GM19455 (cell line): ENCODE measurements around the gene RNF220.

Source experiments
- ATAC-seq: cut with Tn5 transposase; IDR thresholded peaks from one replicate; pipeline ENCODE4 v1.9.1; 2021; ENCODE audit not compliant: unreplicated experiment

RNF220 gene

GRCh38 chr1:44425341-44426082 lies 20.5 kb downstream of the RNF220 start:
- ATAC-seq: no peak

- no peak for ATAC-seq
These were observed 26.8 kb downstream of the RNF220 start for GRCh38 chr1:44431861-44432260.

DNA sequence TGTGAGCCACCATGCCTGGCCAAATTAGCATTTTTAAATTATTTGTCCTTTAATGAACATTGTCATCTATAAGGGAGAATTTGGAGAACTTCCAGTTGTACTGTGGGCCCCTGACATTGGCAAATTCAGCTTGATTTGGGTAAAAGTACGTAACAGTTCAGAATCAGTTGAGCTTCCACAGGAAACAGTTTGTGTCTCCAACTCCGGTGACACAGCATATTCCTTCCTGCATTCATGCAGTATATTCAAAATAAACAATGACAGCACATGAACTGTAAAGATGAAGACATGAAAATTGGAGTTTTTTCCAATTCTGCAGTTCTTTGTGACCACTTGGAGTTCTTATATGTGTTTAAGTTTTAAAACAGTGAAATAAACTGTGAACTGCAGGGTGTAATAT lies 28.2 kb downstream of the RNF220 start:
- no peak for ATAC-seq

- ATAC-seq: no peak
These were observed 31.5 kb downstream of the RNF220 start for GRCh38 chr1:44436401-44437106.

- no peak for ATAC-seq
These were observed 32.2 kb downstream of the RNF220 start for GRCh38 chr1:44437107-44437716.

DNA sequence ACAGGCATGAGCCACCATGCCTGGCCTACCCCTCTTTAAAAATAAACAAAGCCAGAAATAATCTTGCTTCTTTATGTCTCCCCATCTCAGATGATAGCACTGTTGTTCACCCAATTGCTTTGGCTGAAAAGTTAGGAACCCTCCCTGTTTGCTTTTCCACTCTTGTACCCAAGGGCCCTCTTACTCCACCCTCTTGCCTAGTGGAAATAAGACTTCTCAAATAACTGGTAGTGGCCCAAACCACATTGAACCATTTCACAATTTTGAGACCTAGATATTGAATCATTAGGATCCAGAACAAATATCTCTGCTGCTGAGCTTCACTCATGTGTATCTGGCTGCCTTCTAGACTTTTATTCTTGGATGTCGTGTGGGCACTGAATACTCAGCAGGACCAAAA lies 37.7 kb downstream of the RNF220 start:
- ATAC-seq: no peak

DNA sequence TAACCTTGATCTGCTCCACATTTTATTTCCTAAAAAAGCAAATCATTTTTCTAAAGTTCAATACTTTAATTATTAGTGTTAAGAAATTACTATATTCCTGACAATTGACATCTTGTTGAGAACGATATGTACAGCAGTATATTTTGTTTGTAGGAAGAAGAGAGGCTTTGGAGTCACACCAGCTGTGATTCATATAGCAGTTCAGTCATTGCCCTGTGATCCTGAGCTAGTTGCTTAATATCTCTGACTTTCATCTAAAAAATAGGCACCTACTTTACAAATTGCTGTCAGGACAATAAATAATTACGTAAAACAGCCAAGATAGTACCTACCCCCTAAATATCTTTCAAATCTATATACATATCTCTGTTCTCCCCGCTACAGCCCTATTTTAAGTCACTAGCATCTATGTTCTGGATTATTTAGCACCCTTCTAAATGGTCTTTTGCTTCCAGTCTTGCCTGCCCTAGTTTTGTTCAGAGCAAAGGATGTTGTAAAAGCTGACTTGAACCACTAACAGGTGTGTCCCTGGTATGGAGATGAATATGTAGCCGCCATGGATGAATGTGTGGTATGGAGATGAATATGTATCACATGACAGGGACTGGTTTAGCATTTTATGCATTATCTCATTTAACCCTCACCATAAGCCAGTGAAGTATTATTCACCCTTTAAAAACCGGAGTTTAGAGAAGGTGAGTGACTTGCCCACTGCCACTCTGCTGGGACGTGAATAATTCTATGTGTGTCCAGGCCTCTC lies 42.2 kb downstream of the RNF220 start:
- no peak for ATAC-seq

- no peak for ATAC-seq
These were observed 48.8 kb downstream of the RNF220 start for GRCh38 chr1:44453798-44454349.

- no peak for ATAC-seq
These were observed 49.6 kb downstream of the RNF220 start for GRCh38 chr1:44454704-44455103.

DNA sequence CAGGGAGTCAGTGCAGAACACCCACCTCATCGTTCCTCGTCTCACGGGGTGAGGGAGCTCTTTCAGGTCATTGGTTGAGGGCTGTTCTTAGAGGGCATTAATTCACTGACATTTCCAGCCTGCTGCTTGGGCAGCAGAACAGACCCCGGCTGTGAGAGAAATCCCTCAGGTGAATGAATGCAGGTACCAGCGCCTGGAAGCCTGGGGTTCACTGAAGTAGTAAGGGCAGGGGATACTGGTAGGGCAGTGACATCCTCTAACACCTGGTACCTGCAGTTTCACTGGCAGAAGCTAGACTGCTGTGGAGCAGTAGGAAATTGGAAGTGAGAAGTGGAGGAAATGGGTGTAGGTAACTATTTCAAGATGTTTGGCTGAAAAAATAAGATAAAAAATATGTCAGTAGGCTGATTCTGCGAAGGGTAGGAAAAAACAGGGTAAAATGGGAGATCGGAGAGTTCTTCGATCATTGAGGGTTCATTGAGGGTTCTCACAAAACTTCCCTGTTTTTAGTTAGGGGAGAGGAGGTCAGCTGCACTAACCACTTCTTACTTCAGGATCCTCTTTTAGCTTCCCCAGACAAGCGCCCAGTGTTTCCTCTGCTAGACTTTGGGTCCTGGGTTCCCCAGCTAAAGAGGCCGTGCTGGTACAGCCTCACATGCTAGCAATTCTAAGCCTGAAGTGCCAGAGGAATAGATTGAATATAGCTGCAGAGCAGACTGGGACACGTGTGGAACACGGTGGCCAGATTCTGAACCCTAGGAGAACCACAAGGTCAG lies 55.2 kb downstream of the RNF220 start:
- ATAC-seq: no peak

DNA sequence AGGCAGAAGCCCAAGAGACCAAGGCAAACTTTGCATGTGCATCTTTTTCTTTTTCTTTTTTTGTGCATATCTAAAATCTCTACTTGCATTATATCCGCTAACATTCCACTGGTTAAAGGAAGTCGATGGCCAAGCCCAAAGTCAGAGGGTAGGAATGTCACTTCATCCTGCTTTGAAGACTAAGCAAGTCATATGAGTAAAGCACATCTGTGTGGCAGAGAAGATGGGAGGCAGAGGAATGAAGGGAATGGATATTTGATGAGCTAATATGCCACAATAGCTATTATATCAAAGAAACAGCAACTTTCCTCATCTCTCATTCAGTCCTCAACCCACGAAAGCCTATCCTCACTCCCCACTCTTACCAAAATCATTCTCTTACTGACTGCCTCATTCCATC lies 59.3 kb downstream of the RNF220 start:
- ATAC-seq: no peak

- ATAC-seq: no peak
These were observed 62.5 kb downstream of the RNF220 start for GRCh38 chr1:44467566-44467965.

GRCh38 chr1:44471911-44472453 lies 66.9 kb downstream of the RNF220 start:
- ATAC-seq: no peak

GRCh38 chr1:44472620-44473525 lies 67.8 kb downstream of the RNF220 start:
- no peak for ATAC-seq

- no peak for ATAC-seq
These were observed 71.8 kb downstream of the RNF220 start for GRCh38 chr1:44476891-44477290.

- no peak for ATAC-seq
These were observed 76.6 kb downstream of the RNF220 start for GRCh38 chr1:44481701-44482100.

DNA sequence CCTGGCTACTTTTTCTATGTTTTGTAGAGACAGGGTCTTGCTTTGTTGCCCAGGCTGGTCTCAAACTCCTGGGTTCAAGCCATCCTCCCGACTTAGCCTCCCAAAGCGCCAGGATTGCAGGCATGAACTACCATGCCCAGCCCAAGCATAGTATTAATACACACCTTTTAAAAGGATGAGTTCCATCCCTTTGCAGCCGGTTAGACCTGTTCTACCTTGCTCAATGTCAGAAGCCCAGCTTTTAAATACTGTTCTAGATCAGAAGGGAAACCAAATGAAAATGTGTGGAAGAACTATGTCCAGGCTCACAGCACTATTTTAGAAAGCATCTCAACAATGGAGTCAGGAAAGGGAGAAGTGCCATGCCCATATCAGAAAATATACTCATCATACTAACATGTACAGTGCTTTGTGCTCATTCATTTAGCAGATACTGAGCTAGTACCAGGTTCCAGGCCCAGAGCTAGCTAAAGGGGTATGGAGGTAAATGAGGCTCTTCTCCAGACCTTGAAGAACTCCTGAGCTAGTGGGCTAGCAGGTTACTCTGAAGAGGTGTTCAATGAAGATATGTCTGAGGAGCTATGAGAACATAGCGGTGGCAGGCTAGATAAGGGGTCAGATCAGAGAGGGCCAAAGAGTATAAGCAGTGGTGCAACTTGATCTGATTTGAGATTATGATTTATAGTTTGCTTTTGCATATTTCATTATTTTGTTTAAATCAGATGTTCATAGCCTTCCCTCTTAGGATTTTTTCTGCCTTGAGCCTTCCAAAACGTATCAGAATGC lies 78.2 kb downstream of the RNF220 start:
- no peak for ATAC-seq

- no peak for ATAC-seq
These were observed 79.2 kb downstream of the RNF220 start for GRCh38 chr1:44484155-44484688.
